ENCODE results near the gene CUX1. TPM values are rescaled to one million over a fixed set of nuclear protein-coding genes. Genes with fewer than 3 reads are reported as not detected.
A peak's percentile ranks its signal among the peaks of the same experiment; 100 is the strongest.
"Not testable (repeated sequence)": the region's sequence is repeated elsewhere in the genome, so short reads cannot be mapped to it uniquely, and the experiment has no call there.

The CUX1 gene
- total RNA-seq, 1 experiment from 2014 or later = 116 TPM

DNA sequence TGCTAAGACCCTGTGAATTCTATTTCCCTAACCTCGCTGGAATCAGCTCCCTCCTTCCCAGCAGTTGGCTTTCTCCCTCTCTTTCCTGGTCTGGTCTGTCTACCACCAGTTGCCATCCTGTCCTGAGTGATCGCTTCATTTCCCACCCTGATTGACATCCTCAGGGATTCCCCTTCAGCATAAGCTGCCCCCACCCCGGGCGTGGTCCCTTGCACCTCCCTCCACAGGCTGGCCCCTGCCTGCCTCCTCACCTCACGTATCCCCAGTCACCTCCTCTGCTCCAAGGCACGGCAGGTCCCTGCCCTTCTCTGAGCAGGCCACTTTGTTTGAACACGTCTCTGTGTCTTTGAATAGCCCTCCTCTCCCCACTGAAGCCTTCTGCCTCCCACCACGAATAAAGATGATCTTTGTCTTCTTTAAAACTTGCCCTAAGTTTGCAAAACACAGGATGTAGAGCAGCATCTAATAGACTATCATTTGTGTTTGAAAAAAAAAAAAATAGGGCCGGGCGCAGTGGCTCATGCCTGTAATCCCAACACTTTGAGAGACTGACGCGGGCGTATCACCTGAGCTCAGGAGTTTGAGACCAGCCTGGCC, 233.5 kb downstream of the CUX1 start:
- ChIA-PET CTCF (no interaction called here), POLR2A (no interaction called here)
- no TSS peak for BruUV-seq (replicated peaks)
- H3K4me3 Mint-ChIP-seq (ENCODE audit: unreplicated experiment) = peak overlapping the region; percentile 16
- Histone ChIP-seq H3K27me3 (replicated peaks; ENCODE audit: control insufficient read depth, insufficient read depth, low read length) (no peaks in the 10 kb centered on the region), H3K4me3 (ENCODE audit: low read depth, low read length) (no peak overlapping the region), H3K4me1 (0 out of 2 replicates have a peak, but pooled peaks cover 3% of the 10 kb centered on the region), H3K9me3 (0 out of 2 replicates have a peak, but pooled peaks cover 7% of the 10 kb centered on the region), H3K36me3 (ENCODE audit: control insufficient read depth, insufficient read depth, low read length) (no peaks in the 10 kb centered on the region)
- TF ChIP-seq, protein P1, sequence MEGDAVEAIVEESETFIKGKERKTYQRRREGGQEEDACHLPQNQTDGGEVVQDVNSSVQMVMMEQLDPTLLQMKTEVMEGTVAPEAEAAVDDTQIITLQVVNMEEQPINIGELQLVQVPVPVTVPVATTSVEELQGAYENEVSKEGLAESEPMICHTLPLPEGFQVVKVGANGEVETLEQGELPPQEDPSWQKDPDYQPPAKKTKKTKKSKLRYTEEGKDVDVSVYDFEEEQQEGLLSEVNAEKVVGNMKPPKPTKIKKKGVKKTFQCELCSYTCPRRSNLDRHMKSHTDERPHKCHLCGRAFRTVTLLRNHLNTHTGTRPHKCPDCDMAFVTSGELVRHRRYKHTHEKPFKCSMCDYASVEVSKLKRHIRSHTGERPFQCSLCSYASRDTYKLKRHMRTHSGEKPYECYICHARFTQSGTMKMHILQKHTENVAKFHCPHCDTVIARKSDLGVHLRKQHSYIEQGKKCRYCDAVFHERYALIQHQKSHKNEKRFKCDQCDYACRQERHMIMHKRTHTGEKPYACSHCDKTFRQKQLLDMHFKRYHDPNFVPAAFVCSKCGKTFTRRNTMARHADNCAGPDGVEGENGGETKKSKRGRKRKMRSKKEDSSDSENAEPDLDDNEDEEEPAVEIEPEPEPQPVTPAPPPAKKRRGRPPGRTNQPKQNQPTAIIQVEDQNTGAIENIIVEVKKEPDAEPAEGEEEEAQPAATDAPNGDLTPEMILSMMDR (IDR thresholded peaks at IDR 0.05; ENCODE audit: insufficient read depth in 1 of 2, low read depth in 1 of 2, low read length in 1 of 2, severe bottlenecking in 1 of 2, unreplicated experiment in 1 of 2) = no peak
- H3K27ac Mint-ChIP-seq (ENCODE audit: unreplicated experiment) = peak overlapping the region; percentile 70
- H3K27me3 Mint-ChIP-seq (ENCODE audit: insufficient read depth, unreplicated experiment) = no peaks in the 10 kb centered on the region
- DNase-seq = no peak
- no peaks in the 10 kb centered on the region for H3K9me3 Mint-ChIP-seq (ENCODE audit: unreplicated experiment)
- H3K36me3 Mint-ChIP-seq (ENCODE audit: insufficient read depth, unreplicated experiment) = peaks cover 71% of the 10 kb centered on the region
- H3K4me1 Mint-ChIP-seq (ENCODE audit: low read depth, unreplicated experiment) = peaks cover 13% of the 10 kb centered on the region
- intact Hi-C loops (cut with micrococcal nuclease; ENCODE audit: unreplicated experiment) = no loop called here

DNA sequence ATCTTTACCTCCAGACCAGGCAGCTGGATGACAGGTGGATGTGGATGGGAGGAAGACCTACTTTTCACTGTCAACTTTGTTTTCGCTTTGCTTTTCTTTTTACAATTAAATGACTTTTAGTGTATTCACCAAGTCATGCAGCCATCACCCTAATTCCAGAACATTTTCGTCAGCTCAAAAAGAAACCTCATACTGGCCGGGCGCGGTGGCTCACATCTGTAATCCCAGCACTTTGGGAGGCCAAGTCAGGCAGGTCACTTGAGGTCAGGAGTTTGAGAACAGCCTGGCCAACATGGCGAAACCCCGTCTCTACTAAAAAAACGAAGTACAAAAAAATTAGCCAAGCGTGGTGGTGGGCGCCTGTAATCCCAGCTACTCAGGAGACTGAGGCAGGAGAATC, 234.3 kb downstream of the CUX1 start:
- peak overlapping the region; percentile 70 for H3K27ac Mint-ChIP-seq (ENCODE audit: unreplicated experiment)
- H3K4me3 ChIP-seq (ENCODE audit: low read depth, low read length); H3K36me3 ChIP-seq (ENCODE audit: control insufficient read depth, insufficient read depth, low read length); CTCF ChIA-PET; H3K27me3 ChIP-seq (replicated peaks; ENCODE audit: control insufficient read depth, insufficient read depth, low read length); H3K9me3 ChIP-seq; intact Hi-C loops (cut with micrococcal nuclease; ENCODE audit: unreplicated experiment); H3K9me3 Mint-ChIP-seq (ENCODE audit: unreplicated experiment); H3K4me3 Mint-ChIP-seq (ENCODE audit: unreplicated experiment); DNase-seq; POLR2A ChIA-PET; H3K27me3 Mint-ChIP-seq (ENCODE audit: insufficient read depth, unreplicated experiment); BruUV-seq (replicated peaks); H3K4me1 ChIP-seq: not testable (repeated sequence)
- peaks cover 13% of the 10 kb centered on the region for H3K4me1 Mint-ChIP-seq (ENCODE audit: low read depth, unreplicated experiment)
- H3K36me3 Mint-ChIP-seq (ENCODE audit: insufficient read depth, unreplicated experiment) = peaks cover 64% of the 10 kb centered on the region

DNA sequence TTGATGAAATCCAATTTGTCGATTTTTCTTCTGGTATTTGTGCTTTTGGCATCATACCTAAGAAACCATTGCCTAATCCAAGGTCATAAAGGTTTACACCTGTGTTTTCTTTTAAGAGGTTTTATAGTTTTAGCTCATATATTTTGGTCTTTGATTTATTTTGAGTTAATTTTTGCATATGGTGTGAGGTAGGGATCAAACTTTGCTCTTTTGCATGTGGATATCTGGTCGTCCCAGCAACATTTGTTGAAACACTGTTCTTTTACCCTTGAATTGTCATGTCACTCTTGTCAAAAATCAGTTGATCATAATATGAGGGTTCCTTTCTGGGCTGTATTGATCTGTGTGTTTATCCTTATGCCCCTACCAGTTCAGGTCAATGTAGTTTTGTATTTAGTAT, 236.7 kb downstream of the CUX1 start:
- no peak for DNase-seq
- intact Hi-C loops (cut with micrococcal nuclease; ENCODE audit: unreplicated experiment) = no loop called here
- POLR2A ChIA-PET = no interaction called here
- CTCF ChIA-PET = no interaction called here
- no peak overlapping the region for H3K4me3 ChIP-seq (ENCODE audit: low read depth, low read length)
- no peaks in the 10 kb centered on the region for H3K36me3 ChIP-seq (ENCODE audit: control insufficient read depth, insufficient read depth, low read length)
- H3K27me3 Mint-ChIP-seq (ENCODE audit: insufficient read depth, unreplicated experiment) = no peaks in the 10 kb centered on the region
- TF ChIP-seq, protein P1 (IDR thresholded peaks at IDR 0.05; ENCODE audit: insufficient read depth in 1 of 2, low read depth in 1 of 2, low read length in 1 of 2, severe bottlenecking in 1 of 2, unreplicated experiment in 1 of 2) = no peak
- H3K4me1 Mint-ChIP-seq (ENCODE audit: low read depth, unreplicated experiment) = peaks cover 13% of the 10 kb centered on the region
- no peak overlapping the region for H3K27ac Mint-ChIP-seq (ENCODE audit: unreplicated experiment)
- BruUV-seq (replicated peaks) = no TSS peak
- 0 out of 2 replicates have a peak, but pooled peaks cover 3% of the 10 kb centered on the region for H3K4me1 ChIP-seq
- H3K9me3 ChIP-seq = 0 out of 2 replicates have a peak, but pooled peaks cover 7% of the 10 kb centered on the region
- peaks cover 61% of the 10 kb centered on the region for H3K36me3 Mint-ChIP-seq (ENCODE audit: insufficient read depth, unreplicated experiment)
- H3K4me3 Mint-ChIP-seq (ENCODE audit: unreplicated experiment) = no peak overlapping the region
- no peaks in the 10 kb centered on the region for H3K27me3 ChIP-seq (replicated peaks; ENCODE audit: control insufficient read depth, insufficient read depth, low read length)
- no peaks in the 10 kb centered on the region for H3K9me3 Mint-ChIP-seq (ENCODE audit: unreplicated experiment)

All from Caco-2 (cell line).